Measurements from ENCODE around the gene CTIF.

DNA sequence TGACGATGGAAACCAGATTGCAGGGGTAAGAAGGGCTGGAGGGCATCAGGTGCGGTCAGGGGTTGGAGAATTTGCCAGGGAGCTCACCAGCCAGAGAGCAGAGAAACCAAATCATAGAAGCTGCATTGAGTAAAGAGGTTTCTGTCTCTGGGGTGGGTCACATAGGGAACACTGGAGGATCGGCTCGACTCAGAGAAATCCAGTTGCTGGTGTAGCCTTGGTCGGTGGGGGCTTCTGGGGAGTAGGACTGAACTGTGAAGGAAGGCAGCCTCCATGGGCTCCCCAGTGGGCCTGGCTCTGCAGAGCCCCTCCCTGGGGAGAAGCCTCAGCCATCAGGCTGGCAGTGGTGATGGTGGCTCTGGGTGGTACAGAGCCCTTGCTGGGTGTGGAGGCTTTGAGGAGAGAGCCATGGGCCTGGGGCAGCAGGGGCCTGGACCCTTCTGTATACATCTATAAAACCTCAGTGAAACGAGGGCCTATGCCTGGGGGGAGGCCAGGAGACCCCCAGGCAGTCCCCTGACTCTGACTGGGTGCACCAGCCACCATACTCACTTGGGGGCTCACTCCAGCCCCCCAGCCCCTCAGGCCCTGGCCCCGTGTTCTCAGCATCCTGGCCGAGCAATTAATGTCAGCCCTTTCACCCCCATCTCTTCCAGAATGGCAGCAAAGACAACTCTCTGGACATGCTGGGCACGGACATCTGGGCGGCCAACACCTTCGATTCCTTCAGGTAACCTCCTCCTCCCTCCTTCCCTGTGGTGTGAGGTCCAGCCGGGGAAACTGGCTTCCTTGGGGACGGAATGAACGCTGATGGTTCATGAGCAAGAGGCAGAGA lies 124.5 kb downstream of the CTIF start:
- TF ChIP-seq, protein P1, sequence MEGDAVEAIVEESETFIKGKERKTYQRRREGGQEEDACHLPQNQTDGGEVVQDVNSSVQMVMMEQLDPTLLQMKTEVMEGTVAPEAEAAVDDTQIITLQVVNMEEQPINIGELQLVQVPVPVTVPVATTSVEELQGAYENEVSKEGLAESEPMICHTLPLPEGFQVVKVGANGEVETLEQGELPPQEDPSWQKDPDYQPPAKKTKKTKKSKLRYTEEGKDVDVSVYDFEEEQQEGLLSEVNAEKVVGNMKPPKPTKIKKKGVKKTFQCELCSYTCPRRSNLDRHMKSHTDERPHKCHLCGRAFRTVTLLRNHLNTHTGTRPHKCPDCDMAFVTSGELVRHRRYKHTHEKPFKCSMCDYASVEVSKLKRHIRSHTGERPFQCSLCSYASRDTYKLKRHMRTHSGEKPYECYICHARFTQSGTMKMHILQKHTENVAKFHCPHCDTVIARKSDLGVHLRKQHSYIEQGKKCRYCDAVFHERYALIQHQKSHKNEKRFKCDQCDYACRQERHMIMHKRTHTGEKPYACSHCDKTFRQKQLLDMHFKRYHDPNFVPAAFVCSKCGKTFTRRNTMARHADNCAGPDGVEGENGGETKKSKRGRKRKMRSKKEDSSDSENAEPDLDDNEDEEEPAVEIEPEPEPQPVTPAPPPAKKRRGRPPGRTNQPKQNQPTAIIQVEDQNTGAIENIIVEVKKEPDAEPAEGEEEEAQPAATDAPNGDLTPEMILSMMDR (IDR thresholded peaks at IDR 0.05), result no peak
- no peak for TF ChIP-seq ZFX (IDR thresholded peaks at IDR 0.05; ENCODE audit: borderline replicate concordance)

Data from 22Rv1 (cell line).